SK-N-MC (cell line): Measurements from ENCODE around the gene OR2V2.

Source experiments
- EZH2 ChIP-seq: fragments of 200-600 bp; sonication (generic); IDR thresholded peaks from one replicate; pipeline ENCODE4 v1.6.1; 2017; ENCODE audit warnings: antibody characterized with exemption
- POLR2AphosphoS5 ChIP-seq: IDR thresholded peaks from 2 replicates; pipeline ENCODE4 v1.6.1; 2012; ENCODE audit warnings: mild to moderate bottlenecking, low read depth, low read length, borderline replicate concordance

GRCh38 chr5:181182651-181183050 is 35.3 kb downstream of the OR2V2 start:
- TF ChIP-seq EZH2 (no peak), POLR2AphosphoS5 (no peak)
